SKM-1 treated with dmso at 0.1 percent for 144 hours (cell line): ENCODE measurements around the gene FARSB.

Experiments
- DNase-seq: peaks from one replicate; lab custom pipeline; 2025; ENCODE audit not compliant: unreplicated experiment; lab: John Stamatoyannopoulos, UW

The FARSB gene

GRCh38 chr2:222668494-222669154 lies 12.7 kb upstream of the FARSB start:
- peak; percentile 72 for DNase-seq

GRCh38 chr2:222663479-222663878 lies 7.6 kb upstream of the FARSB start:
- no peak for DNase-seq

- DNase-seq: no peak
These were observed 894 bp upstream of the FARSB start for GRCh38 chr2:222656526-222657446.

GRCh38 chr2:222653280-222653679 lies 2.6 kb downstream of the FARSB start:
- DNase-seq: no peak

DNA sequence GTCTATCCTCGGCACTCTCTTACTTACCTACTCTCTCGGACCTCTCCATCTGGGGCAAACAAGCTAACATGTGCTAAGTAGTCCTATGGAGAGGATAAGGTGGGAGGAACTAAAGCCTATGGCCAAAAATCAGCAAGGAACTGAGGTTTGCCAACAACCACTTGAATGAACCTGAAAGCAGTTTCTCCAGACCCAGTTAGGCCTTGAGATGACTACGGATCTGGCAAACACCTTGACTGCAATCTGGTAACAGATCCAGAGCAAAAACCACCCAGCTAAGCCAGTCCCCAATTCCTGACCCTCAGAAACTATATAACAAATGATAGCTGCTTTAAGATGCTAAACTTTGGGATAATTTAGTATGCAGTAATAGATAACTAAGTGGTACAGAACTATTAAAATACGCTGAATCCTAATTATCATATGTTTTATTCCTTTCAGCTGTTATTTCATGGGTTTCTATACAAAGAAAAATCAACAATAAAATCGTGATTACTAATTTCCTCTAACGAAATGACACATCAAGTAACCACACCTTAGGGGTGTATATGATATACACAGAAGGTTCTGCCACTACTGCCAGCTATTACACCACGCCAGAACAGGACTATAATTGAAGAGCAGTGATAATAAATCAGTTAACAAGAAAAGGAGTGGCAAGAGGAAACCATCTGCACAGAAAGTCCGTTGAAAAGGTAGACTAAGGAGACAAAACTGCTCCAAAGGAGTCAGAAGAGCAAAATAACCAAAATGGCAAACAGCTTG lies 3.2 kb downstream of the FARSB start:
- DNase-seq: no peak

- DNase-seq: no peak
These were observed 4.0 kb downstream of the FARSB start for GRCh38 chr2:222651718-222652418.

DNA sequence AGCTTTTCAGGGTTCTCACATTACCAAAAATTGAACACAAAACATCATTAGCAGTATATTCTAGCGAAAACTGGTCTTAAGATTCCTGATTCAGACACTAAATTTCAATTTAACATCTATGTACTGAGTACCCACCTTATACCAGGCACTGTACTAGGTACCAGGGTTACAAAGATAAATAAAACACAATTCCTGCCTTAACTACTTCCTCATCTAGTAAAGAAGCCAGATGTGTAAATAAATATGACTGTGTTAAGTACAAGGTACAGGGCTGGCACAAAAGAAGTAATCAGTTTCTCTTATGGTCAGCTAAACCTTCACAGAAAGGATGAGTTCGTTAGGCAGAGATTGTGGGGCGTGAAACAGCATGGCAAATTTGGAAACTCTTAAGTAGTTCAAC lies 6.1 kb downstream of the FARSB start:
- no peak for DNase-seq

- DNase-seq: no peak
These were observed 9.9 kb downstream of the FARSB start for GRCh38 chr2:222646008-222646407.

- no peak for DNase-seq
These were observed 12.8 kb downstream of the FARSB start for GRCh38 chr2:222643134-222643533.

- DNase-seq: no peak
These were observed 14.6 kb downstream of the FARSB start for GRCh38 chr2:222641336-222641735.

DNA sequence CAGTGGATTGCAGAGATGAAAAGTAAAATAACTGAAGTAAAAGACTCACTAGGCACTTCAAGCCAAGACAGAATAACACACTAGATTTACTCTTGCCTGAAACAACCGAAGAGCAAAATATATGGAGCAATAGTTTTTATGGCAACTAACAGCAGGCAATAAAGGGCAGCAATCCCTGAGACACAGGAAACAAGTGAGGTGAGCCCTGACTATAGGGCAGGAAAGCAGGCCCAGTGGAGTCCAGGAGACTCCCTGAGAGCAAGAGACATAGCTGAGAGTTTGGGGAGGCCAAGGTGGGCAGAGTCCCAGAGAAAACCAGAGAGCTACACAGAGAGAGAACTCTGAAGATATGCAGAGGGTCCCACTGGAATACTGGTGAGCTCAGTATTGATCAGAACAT lies 18.8 kb downstream of the FARSB start:
- no peak for DNase-seq

DNA sequence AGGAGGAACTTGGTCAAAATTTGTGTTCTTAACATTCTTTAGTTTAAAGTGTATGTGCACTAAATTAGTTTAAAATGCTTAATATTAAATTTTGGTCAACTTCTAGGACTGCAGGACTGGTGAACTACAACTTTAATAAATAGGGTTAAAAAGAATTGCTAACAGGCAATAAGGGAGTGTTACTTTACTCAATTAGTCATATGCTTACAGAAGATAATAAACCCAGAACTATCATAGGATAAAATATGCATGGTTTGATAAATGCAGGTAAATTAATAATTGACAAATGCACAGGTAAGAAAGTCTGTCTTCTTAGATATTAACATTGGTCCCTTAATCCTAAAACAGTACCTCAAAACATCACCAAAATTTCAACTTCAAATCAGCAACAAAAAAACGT lies 20.6 kb downstream of the FARSB start:
- DNase-seq: no peak

DNA sequence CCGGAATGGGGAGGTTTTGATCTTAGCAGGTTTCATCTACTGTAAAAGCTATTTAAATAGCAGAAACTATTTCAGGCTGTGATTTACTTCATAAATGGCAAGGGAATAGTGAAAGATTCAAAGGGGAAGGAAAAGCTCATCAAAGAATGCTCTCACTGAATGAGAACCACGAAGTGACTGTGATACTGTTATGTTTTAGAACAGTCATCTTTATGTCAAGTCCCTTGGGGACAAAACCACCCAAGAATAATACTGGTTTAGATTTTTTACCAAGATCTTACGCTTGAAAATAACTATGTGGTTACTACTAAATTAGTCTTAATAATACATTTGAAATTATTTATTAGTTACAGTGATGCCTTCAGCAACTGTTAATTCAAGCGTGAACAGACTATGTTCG lies 28.1 kb downstream of the FARSB start:
- DNase-seq: no peak

DNA sequence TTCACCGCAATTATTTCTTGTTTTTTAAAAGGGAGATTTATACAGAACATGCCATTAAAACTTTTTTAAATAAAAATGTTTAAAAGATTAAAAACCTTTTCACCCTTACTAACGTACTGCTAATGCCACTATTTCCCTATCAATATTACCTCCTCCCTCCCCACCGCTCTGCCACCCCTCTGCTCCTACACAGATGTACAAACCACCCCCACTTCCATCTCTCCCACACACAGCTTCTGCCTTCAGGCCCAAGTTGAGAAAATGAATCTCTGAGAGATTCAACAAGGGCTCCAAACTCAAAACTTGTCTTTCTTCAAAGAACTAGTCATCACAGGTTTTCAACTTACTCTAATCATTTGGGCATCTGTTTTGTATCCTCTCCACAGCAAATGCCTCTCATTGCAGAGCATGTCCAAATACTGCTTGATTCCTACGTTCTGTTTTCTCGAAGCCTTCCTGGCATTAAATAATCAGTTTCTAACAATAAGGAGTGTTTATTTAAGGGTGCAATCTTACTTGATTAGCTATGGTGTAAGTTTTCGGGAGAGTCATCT lies 32.1 kb downstream of the FARSB start:
- DNase-seq: no peak

- DNase-seq: no peak
These were observed 33.0 kb downstream of the FARSB start for GRCh38 chr2:222622910-222623309.

DNA sequence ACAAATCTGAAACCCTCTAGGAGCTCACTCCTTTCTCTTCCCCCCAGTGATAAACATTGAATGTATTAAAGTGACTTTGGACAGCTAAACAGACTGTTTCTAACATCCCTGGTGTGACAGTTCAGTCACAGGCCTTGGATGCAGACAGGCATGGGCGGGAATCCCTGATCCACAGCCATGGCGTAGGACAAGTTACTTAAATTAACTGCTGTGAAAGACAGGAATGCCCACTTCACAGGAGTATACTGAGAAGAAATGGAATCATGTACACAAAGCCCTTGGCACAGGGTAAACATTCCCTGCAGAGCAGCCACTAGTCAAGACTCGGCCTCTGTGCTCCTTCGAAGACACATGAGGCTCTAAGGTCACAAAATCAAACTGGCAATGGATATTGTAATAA lies 34.0 kb downstream of the FARSB start:
- no peak for DNase-seq

- no peak for DNase-seq
These were observed 40.6 kb downstream of the FARSB start for GRCh38 chr2:222615320-222615719.

DNA sequence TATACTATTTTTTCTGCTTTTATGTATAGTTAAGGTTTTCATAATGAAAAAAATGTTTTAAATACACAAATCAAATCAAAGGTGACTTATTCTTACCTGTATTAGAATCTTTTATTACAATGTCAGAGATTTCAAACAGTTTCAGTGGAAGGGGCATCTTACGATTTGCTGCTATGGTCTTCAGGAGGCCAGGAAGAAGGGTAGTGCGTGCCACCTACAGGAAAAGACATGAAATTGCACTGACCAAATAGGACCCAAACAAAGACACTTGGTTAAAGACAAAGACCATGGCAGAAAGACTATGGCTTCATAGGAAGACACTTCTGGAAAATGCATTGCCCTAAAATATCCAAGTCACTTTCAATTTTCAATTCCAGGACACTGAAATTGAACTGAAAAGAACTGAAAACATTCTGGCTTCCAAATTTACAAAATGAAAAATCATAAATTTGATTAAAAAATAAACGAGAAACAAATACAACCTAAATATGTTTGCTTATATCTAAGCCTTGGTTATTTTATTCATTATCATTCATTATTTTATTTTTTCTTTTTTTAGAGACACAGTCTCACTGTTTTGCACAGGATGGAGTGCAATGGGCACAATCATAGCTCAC lies 42.1 kb downstream of the FARSB start:
- DNase-seq: peak; percentile 38

DNA sequence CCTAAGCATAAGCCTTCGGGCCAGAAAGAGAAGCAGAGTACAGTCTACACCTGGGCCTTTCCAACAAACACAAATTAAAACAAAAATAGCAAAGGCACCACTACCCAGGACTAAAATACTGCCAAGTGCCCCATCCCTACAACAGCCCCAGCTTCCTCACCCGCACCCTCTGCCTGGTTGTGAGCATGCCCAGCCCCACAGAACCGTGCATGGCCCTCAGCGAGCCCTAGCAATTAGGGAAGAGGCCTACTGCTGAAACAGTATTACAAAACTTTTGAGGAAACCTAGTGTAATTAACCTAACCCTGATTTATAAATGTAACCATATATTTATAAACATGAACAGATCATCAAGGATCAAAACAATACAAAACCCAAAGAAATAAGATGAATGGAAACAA lies 44.2 kb downstream of the FARSB start:
- DNase-seq: no peak

GRCh38 chr2:222610746-222611145 lies 45.1 kb downstream of the FARSB start:
- no peak for DNase-seq
